ENCODE results near the gene PRSS2.

PRSS2 gene

GRCh38 chr7:142782922-142783900 is 12.4 kb downstream of the PRSS2 start:
- TF ChIP-seq GATA3 (IDR thresholded peaks at IDR 0.05; ENCODE audit: low read depth, low read length), result no peak
- TF ChIP-seq GATA2 (IDR thresholded peaks at IDR 0.05; ENCODE audit: low read depth, low read length), result no peak

GRCh38 chr7:142784096-142784495 is 13.3 kb downstream of the PRSS2 start:
- TF ChIP-seq GATA3 (IDR thresholded peaks at IDR 0.05; ENCODE audit: low read depth, low read length) (no peak), GATA2 (IDR thresholded peaks at IDR 0.05; ENCODE audit: low read depth, low read length) (no peak)

- TF ChIP-seq GATA3 (IDR thresholded peaks at IDR 0.05; ENCODE audit: low read depth, low read length) (no peak), GATA2 (IDR thresholded peaks at IDR 0.05; ENCODE audit: low read depth, low read length) (no peak)
These were observed 13.9 kb downstream of the PRSS2 start for GRCh38 chr7:142784716-142785115.

- TF ChIP-seq GATA3 (IDR thresholded peaks at IDR 0.05; ENCODE audit: low read depth, low read length) (no peak), GATA2 (IDR thresholded peaks at IDR 0.05; ENCODE audit: low read depth, low read length) (no peak)
These were observed 15.1 kb downstream of the PRSS2 start for GRCh38 chr7:142785841-142786250.

- no peak for TF ChIP-seq GATA2 (IDR thresholded peaks at IDR 0.05; ENCODE audit: low read depth, low read length)
- no peak for TF ChIP-seq GATA3 (IDR thresholded peaks at IDR 0.05; ENCODE audit: low read depth, low read length)
These were observed 16.4 kb downstream of the PRSS2 start for GRCh38 chr7:142787034-142787768.

GRCh38 chr7:142787783-142788182 is 17.0 kb downstream of the PRSS2 start:
- no peak for TF ChIP-seq GATA2 (IDR thresholded peaks at IDR 0.05; ENCODE audit: low read depth, low read length)

- no peak for TF ChIP-seq GATA2 (IDR thresholded peaks at IDR 0.05; ENCODE audit: low read depth, low read length)
- TF ChIP-seq GATA3 (IDR thresholded peaks at IDR 0.05; ENCODE audit: low read depth, low read length), result no peak
These were observed 17.8 kb downstream of the PRSS2 start for GRCh38 chr7:142788303-142789289.

GRCh38 chr7:142789441-142789840 is 18.7 kb downstream of the PRSS2 start:
- TF ChIP-seq GATA3 (IDR thresholded peaks at IDR 0.05; ENCODE audit: low read depth, low read length) (no peak), GATA2 (IDR thresholded peaks at IDR 0.05; ENCODE audit: low read depth, low read length) (no peak)

- TF ChIP-seq GATA3 (IDR thresholded peaks at IDR 0.05; ENCODE audit: low read depth, low read length) (no peak), GATA2 (IDR thresholded peaks at IDR 0.05; ENCODE audit: low read depth, low read length) (no peak)
These were observed 19.3 kb downstream of the PRSS2 start for GRCh38 chr7:142790056-142790455.

GRCh38 chr7:142790555-142790954 is 19.8 kb downstream of the PRSS2 start:
- TF ChIP-seq GATA3 (IDR thresholded peaks at IDR 0.05; ENCODE audit: low read depth, low read length) (no peak), GATA2 (IDR thresholded peaks at IDR 0.05; ENCODE audit: low read depth, low read length) (no peak)

- TF ChIP-seq GATA2 (IDR thresholded peaks at IDR 0.05; ENCODE audit: low read depth, low read length) (no peak), GATA3 (IDR thresholded peaks at IDR 0.05; ENCODE audit: low read depth, low read length) (no peak)
These were observed 20.7 kb downstream of the PRSS2 start for GRCh38 chr7:142791502-142791901.

GRCh38 chr7:142792129-142792528 is 21.4 kb downstream of the PRSS2 start:
- no peak for TF ChIP-seq GATA3 (IDR thresholded peaks at IDR 0.05; ENCODE audit: low read depth, low read length)
- no peak for TF ChIP-seq GATA2 (IDR thresholded peaks at IDR 0.05; ENCODE audit: low read depth, low read length)

GRCh38 chr7:142792593-142792992 is 21.8 kb downstream of the PRSS2 start:
- TF ChIP-seq GATA3 (IDR thresholded peaks at IDR 0.05; ENCODE audit: low read depth, low read length) (no peak), GATA2 (IDR thresholded peaks at IDR 0.05; ENCODE audit: low read depth, low read length) (no peak)

- TF ChIP-seq GATA2 (IDR thresholded peaks at IDR 0.05; ENCODE audit: low read depth, low read length) (no peak), GATA3 (IDR thresholded peaks at IDR 0.05; ENCODE audit: low read depth, low read length) (no peak)
These were observed 22.4 kb downstream of the PRSS2 start for GRCh38 chr7:142793156-142793555.
